ENCODE measurements around the gene ZBTB7B.

The ZBTB7B gene

GRCh38 chr1:155002464-155003226 is at the start of gene ZBTB7B:
Gene ZBTB7B (plus strand): TSS chr1:155002802. CDS start chr1:155014661, 11,859 bp downstream.
- no peak for FAIRE-seq
- DNase-seq (ENCODE audit: low spot score), result peak; percentile 67

GRCh38 chr1:154953611-154954038 is 49.0 kb upstream of the ZBTB7B start:
- FAIRE-seq, result no peak
- DNase-seq (ENCODE audit: low spot score), result no peak

- no peak for FAIRE-seq
- DNase-seq (ENCODE audit: low spot score), result no peak
These were observed 48.1 kb upstream of the ZBTB7B start for GRCh38 chr1:154954541-154954940.

- FAIRE-seq (no peak), DNase-seq (ENCODE audit: low spot score) (peak; percentile 51)
These were observed 47.4 kb upstream of the ZBTB7B start for GRCh38 chr1:154955039-154955717.

- peak; percentile 91 for DNase-seq (ENCODE audit: low spot score)
- FAIRE-seq, result no peak
These were observed 46.7 kb upstream of the ZBTB7B start, which contains the start of gene PBXIP1 for GRCh38 chr1:154955718-154956543. Gene PBXIP1 (minus strand): TSS chr1:154956099. CDS start chr1:154953721, 2,378 bp downstream.

- DNase-seq (ENCODE audit: low spot score) (no peak), FAIRE-seq (no peak)
These were observed 46.1 kb upstream of the ZBTB7B start for GRCh38 chr1:154956544-154956941.

GRCh38 chr1:154957091-154957657 is 45.4 kb upstream of the ZBTB7B start:
- DNase-seq (ENCODE audit: low spot score) (no peak), FAIRE-seq (no peak)

- FAIRE-seq (no peak), DNase-seq (ENCODE audit: low spot score) (no peak)
These were observed 44.6 kb upstream of the ZBTB7B start for GRCh38 chr1:154958036-154958435.

- DNase-seq (ENCODE audit: low spot score), result no peak
- no peak for FAIRE-seq
These were observed 43.7 kb upstream of the ZBTB7B start for GRCh38 chr1:154958681-154959425.

- FAIRE-seq, result no peak
These were observed 43.2 kb upstream of the ZBTB7B start for GRCh38 chr1:154959426-154959780.

GRCh38 chr1:154960446-154961136 is 42.0 kb upstream of the ZBTB7B start:
- no peak for FAIRE-seq
- DNase-seq (ENCODE audit: low spot score), result no peak

More at GRCh38 chr1:154959426-154959780, 43.2 kb upstream of the ZBTB7B start:
- DNase-seq (ENCODE audit: low spot score), result no peak

GRCh38 chr1:154961207-154962155 is 41.1 kb upstream of the ZBTB7B start, which contains the start of gene PYGO2:
Gene PYGO2 (minus strand): TSS chr1:154961782. CDS start chr1:154961576, 206 bp downstream.
- FAIRE-seq, result no peak
- DNase-seq (ENCODE audit: low spot score), result peak; percentile 85

- DNase-seq (ENCODE audit: low spot score) (no peak), FAIRE-seq (no peak)
These were observed 40.3 kb upstream of the ZBTB7B start for GRCh38 chr1:154962156-154962749.

GRCh38 chr1:154962795-154963330 is 39.7 kb upstream of the ZBTB7B start:
- FAIRE-seq, result no peak
- no peak for DNase-seq (ENCODE audit: low spot score)

GRCh38 chr1:154963643-154964042 is 39.0 kb upstream of the ZBTB7B start:
- FAIRE-seq (no peak), DNase-seq (ENCODE audit: low spot score) (no peak)

GRCh38 chr1:154964359-154964758 is 38.2 kb upstream of the ZBTB7B start:
- DNase-seq (ENCODE audit: low spot score), result no peak
- no peak for FAIRE-seq

- DNase-seq (ENCODE audit: low spot score) (no peak), FAIRE-seq (no peak)
These were observed 36.5 kb upstream of the ZBTB7B start for GRCh38 chr1:154966111-154966510.

- DNase-seq (ENCODE audit: low spot score) (no peak), FAIRE-seq (no peak)
These were observed 35.2 kb upstream of the ZBTB7B start for GRCh38 chr1:154967331-154967950.

Measured in urothelium cell line (cell line).